Activated CD4-positive, alpha-beta T cell treated with anti-CD3 and anti-CD28 coated beads, Interleukin-2, amount 10 ng/mL, durations not matched to agents 7 days and 5 days (primary cell): ENCODE results near the gene C16orf92. TPM values are rescaled to one million over a fixed set of nuclear protein-coding genes. Genes with fewer than 3 reads are reported as not detected.

Experiments used
- CTCF ChIA-PET: fragments of 350-600 bp; sonication (Branson Sonifier 250); formaldehyde crosslinking; loops from one replicate; lab custom pipeline; 2021; ENCODE audit warnings: antibody characterized with exemption; lab: Charles Lee
- POLR2A ChIA-PET: fragments of 350-600 bp; sonication (Branson Sonifier 250); formaldehyde crosslinking; loops from one replicate; lab custom pipeline; 2021; ENCODE audit warnings: antibody characterized with exemption; lab: Charles Lee
- DNase-seq: peaks from one replicate; pipeline ENCODE4 v3.0.0-alpha.2; 2020
- H3K27ac Mint-ChIP-seq: one replicate; pipeline ENCODE4 v1.8.0; 2021; ENCODE audit warnings: mild to moderate bottlenecking, moderate library complexity, mixed read lengths
- H3K27me3 Mint-ChIP-seq: one replicate; pipeline ENCODE4 v1.8.0; 2021; ENCODE audit warnings: mixed read lengths
- H3K36me3 Mint-ChIP-seq: one replicate; pipeline ENCODE4 v1.8.0; 2021; ENCODE audit warnings: low read depth, mixed read lengths
- H3K4me1 Mint-ChIP-seq: one replicate; pipeline ENCODE4 v1.8.0; 2021; ENCODE audit warnings: mixed read lengths
- H3K4me3 Mint-ChIP-seq: one replicate; pipeline ENCODE4 v1.8.0; 2021; ENCODE audit warnings: mild to moderate bottlenecking, moderate library complexity, mixed read lengths
- H3K9me3 Mint-ChIP-seq: one replicate; pipeline ENCODE4 v1.8.0; 2021; ENCODE audit warnings: mixed read lengths
- total RNA-seq, 2 experiments: library from RNA; stranded (reverse); gene quantifications; one replicate each; pipeline ENCODE4 v1.2.3, GENCODE V29; 2021

The C16orf92 gene
- total RNA-seq, 2 experiments from 2014 or later, result not detected

DNA sequence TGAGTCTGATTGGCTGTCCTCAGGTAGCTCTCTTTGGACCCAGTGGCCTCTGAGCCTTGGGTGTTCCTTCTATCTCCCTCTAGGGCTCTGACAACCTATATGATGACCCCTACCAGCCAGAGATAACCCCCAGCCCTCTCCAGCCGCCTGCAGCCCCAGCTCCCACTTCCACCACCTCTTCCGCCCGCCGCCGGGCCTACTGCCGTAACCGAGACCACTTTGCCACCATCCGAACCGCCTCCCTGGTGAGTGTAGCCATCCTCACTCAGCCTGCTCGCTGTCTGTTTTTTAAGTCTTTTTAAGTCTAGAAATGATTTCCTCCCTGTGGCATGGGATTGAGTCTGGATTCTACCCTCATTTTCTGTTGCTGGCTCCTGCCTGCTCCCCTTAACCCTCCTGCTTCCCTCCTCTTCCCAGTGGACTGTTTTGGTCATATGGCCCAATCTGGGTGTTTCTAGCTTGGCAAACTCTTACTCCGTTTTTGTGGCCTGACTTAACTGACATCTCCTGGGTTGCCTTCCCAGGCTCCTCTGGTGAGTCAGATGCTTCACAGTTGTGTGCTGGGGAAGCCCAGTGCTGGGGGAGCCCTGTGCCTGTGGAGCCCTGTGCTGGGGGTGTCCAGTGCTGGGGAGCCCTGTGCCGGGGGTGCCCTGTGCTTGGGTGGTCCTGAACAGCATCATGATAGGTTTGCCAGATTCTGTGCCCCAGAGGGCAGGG is 39.4 kb upstream of the C16orf92 start:
- DNase-seq, result no peak
- Mint-ChIP-seq H3K9me3 (no peaks in the 10 kb centered on the region), H3K4me3 (no peak overlapping the region), H3K36me3 (peaks cover 52% of the 10 kb centered on the region), H3K27ac (no peak overlapping the region), H3K4me1 (no peaks in the 10 kb centered on the region), H3K27me3 (no peaks in the 10 kb centered on the region)
- CTCF ChIA-PET, result interaction anchor here (0.9 to 1.3 kb wide), 2 partner anchors 10 kb away, joined by 3 to 4 read pairs; partner anchors contain the start of gene TAOK2
- POLR2A ChIA-PET, result no interaction called here

DNA sequence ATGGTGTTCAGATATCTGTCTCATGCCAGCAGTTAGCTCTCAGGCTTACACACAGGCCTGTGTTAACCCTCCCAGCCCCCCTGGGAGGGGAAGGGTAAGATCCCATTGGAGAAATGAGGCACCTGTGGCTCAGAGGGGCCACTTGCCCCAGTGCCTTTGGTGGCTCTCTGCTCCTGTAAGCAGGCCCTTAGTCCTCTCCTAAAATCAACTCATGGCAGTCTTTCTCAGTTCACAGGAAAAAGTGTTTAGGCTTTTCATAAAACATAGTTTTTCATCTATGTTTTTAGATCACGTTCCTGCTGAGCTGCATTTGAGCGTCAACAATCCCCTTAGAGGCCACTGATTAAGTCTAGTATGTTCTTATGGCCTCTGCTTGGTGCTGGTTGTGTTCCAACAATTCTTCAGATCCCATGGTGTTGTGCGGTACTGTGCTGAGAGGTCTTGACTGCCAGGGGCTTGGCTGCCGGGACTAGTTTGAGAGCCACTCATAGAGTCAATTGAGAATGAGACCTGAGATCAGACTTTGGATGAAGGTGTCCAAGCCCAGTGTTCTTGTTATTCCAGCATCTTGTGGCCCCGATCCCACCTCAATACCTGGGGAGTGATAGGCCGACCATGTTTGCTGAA is 38.7 kb upstream of the C16orf92 start:
- ChIA-PET CTCF (no interaction called here), POLR2A (no interaction called here)
- no peaks in the 10 kb centered on the region for H3K4me1 Mint-ChIP-seq
- no peak overlapping the region for H3K27ac Mint-ChIP-seq
- H3K36me3 Mint-ChIP-seq, result peaks cover 56% of the 10 kb centered on the region
- DNase-seq, result no peak
- H3K4me3 Mint-ChIP-seq, result no peak overlapping the region
- no peaks in the 10 kb centered on the region for H3K9me3 Mint-ChIP-seq
- no peaks in the 10 kb centered on the region for H3K27me3 Mint-ChIP-seq

DNA sequence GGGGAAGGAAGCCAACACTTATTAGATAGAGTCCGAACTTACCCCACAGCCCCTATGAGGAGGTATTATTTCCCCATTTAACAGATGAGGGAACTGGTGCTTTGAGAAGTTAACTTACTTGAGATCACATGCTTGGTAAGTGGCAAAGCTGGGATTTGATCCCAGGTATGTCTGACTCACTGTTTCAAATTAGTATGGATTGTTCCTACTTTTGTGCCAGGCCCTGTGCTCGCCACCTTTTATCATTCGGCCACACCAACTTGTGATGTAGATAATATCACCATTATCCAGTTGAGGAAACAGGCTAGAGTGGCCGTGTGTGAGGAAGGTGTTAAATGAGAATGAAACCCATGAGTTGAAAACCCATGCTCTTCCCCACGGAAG is 38.2 kb upstream of the C16orf92 start:
- Mint-ChIP-seq H3K36me3 (peaks cover 54% of the 10 kb centered on the region), H3K27me3 (no peaks in the 10 kb centered on the region), H3K4me3 (no peak overlapping the region), H3K27ac (no peak overlapping the region), H3K9me3 (no peaks in the 10 kb centered on the region), H3K4me1 (no peaks in the 10 kb centered on the region)
- POLR2A ChIA-PET, result no interaction called here
- CTCF ChIA-PET, result interaction anchor here (1.1 to 1.8 kb wide), 3 partner anchors 11 to 47 kb away, joined by 3 to 9 read pairs (median 3); partner anchors contain the start of genes TAOK2 and TMEM219
- DNase-seq, result no peak

DNA sequence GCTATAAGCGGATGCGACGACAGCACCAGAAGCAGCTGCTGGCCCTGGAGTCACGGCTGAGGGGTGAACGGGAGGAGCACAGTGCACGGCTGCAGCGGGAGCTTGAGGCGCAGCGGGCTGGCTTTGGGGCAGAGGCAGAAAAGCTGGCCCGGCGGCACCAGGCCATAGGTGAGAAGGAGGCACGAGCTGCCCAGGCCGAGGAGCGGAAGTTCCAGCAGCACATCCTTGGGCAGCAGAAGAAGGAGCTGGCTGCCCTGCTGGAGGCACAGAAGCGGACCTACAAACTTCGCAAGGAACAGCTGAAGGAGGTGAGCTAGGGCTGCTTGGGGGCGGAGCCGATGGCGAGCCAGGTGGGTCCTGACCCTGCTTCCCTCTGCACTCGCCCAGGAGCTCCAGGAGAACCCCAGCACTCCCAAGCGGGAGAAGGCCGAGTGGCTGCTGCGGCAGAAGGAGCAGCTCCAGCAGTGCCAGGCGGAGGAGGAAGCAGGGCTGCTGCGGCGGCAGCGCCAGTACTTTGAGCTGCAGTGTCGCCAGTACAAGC is 37.7 kb upstream of the C16orf92 start:
- Mint-ChIP-seq H3K27ac (no peak overlapping the region), H3K9me3 (no peaks in the 10 kb centered on the region), H3K4me3 (no peak overlapping the region), H3K4me1 (no peaks in the 10 kb centered on the region), H3K36me3 (peaks cover 50% of the 10 kb centered on the region), H3K27me3 (no peaks in the 10 kb centered on the region)
- POLR2A ChIA-PET, result interaction anchor here (0.6 kb wide), 1 partner anchor 346 kb away, joined by 6 read pairs; no protein-coding TSS in a partner anchor
- DNase-seq, result no peak
- CTCF ChIA-PET, result interaction anchor here (0.9 to 1.8 kb wide), 6 partner anchors 12 to 285 kb away, joined by 3 to 9 read pairs (median 3); partner anchors contain the start of genes TAOK2 and TMEM219

DNA sequence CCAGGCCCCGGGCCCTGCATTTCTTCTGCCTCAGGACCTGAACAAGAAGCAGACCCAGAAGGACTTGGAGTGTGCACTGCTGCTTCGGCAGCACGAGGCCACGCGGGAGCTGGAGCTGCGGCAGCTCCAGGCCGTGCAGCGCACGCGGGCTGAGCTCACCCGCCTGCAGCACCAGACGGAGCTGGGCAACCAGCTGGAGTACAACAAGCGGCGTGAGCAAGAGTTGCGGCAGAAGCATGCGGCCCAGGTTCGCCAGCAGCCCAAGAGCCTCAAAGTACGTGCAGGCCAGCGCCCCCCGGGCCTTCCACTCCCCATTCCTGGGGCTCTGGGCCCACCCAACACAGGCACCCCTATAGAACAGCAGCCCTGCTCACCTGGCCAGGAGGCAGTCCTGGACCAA is 36.8 kb upstream of the C16orf92 start:
- Mint-ChIP-seq H3K36me3 (peaks cover 49% of the 10 kb centered on the region), H3K4me1 (no peaks in the 10 kb centered on the region), H3K27ac (no peak overlapping the region), H3K9me3 (no peaks in the 10 kb centered on the region), H3K27me3 (no peaks in the 10 kb centered on the region), H3K4me3 (no peak overlapping the region)
- CTCF ChIA-PET, result interaction anchor here (0.9 to 1.8 kb wide), 5 partner anchors 13 to 286 kb away, joined by 3 to 9 read pairs (median 3); partner anchors contain the start of gene TAOK2
- no peak for DNase-seq
- POLR2A ChIA-PET, result no interaction called here

DNA sequence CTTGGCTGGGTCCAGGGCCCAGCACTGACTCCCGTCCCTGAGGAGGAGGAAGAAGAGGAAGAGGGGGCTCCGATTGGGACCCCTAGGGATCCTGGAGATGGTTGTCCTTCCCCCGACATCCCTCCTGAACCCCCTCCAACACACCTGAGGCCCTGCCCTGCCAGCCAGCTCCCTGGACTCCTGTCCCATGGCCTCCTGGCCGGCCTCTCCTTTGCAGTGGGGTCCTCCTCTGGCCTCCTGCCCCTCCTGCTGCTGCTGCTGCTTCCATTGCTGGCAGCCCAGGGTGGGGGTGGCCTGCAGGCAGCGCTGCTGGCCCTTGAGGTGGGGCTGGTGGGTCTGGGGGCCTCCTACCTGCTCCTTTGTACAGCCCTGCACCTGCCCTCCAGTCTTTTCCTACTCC is 36.1 kb upstream of the C16orf92 start:
- POLR2A ChIA-PET, result no interaction called here
- peaks cover 48% of the 10 kb centered on the region for H3K36me3 Mint-ChIP-seq
- H3K27me3 Mint-ChIP-seq, result no peaks in the 10 kb centered on the region
- DNase-seq, result no peak
- no peak overlapping the region for H3K4me3 Mint-ChIP-seq
- CTCF ChIA-PET, result interaction anchor here (1.0 kb wide), 1 partner anchor 21 kb away, joined by 3 read pairs; no protein-coding TSS in a partner anchor
- no peaks in the 10 kb centered on the region for H3K4me1 Mint-ChIP-seq
- no peaks in the 10 kb centered on the region for H3K9me3 Mint-ChIP-seq
- H3K27ac Mint-ChIP-seq, result no peak overlapping the region

DNA sequence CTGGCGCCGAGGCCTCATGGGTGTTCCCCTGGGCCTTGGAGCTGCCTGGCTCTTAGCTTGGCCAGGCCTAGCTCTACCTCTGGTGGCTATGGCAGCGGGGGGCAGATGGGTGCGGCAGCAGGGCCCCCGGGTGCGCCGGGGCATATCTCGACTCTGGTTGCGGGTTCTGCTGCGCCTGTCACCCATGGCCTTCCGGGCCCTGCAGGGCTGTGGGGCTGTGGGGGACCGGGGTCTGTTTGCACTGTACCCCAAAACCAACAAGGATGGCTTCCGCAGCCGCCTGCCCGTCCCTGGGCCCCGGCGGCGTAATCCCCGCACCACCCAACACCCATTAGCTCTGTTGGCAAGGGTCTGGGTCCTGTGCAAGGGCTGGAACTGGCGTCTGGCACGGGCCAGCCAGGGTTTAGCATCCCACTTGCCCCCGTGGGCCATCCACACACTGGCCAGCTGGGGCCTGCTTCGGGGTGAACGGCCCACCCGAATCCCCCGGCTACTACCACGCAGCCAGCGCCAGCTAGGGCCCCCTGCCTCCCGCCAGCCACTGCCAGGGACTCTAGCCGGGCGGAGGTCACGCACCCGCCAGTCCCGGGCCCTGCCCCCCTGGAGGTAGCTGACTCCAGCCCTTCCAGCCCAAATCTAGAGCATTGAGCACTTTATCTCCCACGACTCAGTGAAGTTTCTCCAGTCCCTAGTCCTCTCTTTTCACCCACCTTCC is 35.5 kb upstream of the C16orf92 start:
- Mint-ChIP-seq H3K27ac (no peak overlapping the region), H3K27me3 (no peaks in the 10 kb centered on the region), H3K4me1 (peaks cover 2% of the 10 kb centered on the region), H3K4me3 (no peak overlapping the region), H3K9me3 (no peaks in the 10 kb centered on the region), H3K36me3 (peaks cover 49% of the 10 kb centered on the region)
- CTCF ChIA-PET, result interaction anchor here (1.0 kb wide), 1 partner anchor 22 kb away, joined by 3 read pairs; no protein-coding TSS in a partner anchor
- POLR2A ChIA-PET, result no interaction called here
- DNase-seq, result no peak

DNA sequence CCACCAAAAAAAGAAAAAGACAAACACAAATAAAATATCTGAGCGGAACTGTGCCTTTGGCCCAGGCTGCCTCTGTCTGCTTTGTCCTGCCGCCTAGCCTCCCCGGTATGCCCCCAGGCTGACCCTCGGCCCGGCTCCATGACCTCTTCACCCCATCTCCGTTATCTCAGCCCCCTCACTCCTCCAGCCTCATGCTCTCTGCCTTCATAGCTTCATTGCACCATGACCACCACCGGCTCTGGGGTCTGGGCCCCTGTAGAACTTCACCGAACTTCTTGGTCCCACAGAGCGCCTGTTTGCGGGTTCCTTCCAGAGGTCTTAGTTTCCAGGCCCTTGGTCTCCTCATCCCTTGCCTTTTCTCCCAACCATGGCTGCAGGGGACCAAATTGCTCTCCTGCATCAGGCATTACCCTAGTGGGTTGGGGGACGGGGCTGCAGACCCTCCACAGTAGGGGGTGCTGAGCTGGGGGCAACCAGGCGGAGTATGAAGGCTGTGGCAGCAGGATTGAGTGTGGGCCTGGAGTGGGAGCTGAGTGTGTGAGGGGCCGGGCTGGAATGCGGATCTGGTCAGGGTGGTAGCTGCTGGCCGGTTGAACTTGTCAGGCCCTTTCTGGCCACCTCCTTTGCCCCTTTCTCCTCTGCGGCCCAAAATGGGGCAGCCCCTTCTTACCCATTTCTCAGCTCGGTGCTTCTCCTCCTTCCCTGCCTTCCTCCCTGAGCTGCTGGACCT is 34.5 kb upstream of the C16orf92 start:
- peaks cover 44% of the 10 kb centered on the region for H3K36me3 Mint-ChIP-seq
- no peak for DNase-seq
- H3K4me3 Mint-ChIP-seq, result no peak overlapping the region
- CTCF ChIA-PET, result interaction anchor here (0.8 to 1.3 kb wide), 4 partner anchors 9 to 65 kb away, joined by 3 to 5 read pairs (median 4); no protein-coding TSS in a partner anchor
- peaks cover 2% of the 10 kb centered on the region for H3K4me1 Mint-ChIP-seq
- no peaks in the 10 kb centered on the region for H3K27me3 Mint-ChIP-seq
- H3K9me3 Mint-ChIP-seq, result no peaks in the 10 kb centered on the region
- H3K27ac Mint-ChIP-seq, result no peak overlapping the region
- POLR2A ChIA-PET, result no interaction called here

DNA sequence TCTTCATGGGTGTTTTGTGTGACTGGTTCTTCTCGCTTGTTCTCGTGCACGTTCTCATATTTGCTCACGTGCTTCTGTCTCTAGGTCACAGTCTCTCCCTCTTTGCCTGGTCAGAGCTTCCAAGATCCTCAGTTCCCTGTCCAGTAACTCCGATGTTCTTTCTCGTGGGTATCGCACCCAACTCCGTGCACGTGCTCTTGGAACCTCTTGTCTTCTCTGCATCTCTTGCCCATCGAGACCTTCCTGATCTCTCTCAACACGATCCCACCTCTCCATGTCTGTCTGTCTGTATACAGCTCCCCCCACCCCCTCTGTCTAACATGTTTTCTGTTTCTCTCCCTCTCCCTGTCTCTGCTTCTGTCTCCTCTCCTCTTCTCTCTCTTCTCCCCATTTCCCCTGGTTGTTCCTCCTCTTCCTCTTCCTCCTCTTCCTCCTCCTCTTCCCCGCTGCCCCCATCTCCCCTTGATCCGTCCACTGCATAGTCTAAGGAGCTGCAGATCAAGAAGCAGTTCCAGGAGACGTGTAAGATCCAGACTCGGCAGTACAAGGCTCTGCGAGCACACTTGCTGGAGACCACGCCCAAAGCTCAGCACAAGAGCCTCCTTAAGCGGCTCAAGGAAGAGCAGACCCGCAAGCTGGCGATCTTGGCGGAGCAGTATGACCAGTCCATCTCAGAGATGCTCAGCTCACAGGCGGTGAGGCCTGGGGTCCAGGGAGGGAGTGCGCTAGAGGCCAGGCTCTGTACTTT is 33.7 kb upstream of the C16orf92 start:
- peaks cover 43% of the 10 kb centered on the region for H3K36me3 Mint-ChIP-seq
- no peak overlapping the region for H3K4me3 Mint-ChIP-seq
- H3K27me3 Mint-ChIP-seq, result no peaks in the 10 kb centered on the region
- POLR2A ChIA-PET, result no interaction called here
- peaks cover 9% of the 10 kb centered on the region for H3K4me1 Mint-ChIP-seq
- CTCF ChIA-PET, result interaction anchor here (0.8 to 1.3 kb wide), 4 partner anchors 10 to 66 kb away, joined by 3 to 5 read pairs (median 4); no protein-coding TSS in a partner anchor
- no peak for DNase-seq
- H3K9me3 Mint-ChIP-seq, result no peaks in the 10 kb centered on the region
- no peak overlapping the region for H3K27ac Mint-ChIP-seq

DNA sequence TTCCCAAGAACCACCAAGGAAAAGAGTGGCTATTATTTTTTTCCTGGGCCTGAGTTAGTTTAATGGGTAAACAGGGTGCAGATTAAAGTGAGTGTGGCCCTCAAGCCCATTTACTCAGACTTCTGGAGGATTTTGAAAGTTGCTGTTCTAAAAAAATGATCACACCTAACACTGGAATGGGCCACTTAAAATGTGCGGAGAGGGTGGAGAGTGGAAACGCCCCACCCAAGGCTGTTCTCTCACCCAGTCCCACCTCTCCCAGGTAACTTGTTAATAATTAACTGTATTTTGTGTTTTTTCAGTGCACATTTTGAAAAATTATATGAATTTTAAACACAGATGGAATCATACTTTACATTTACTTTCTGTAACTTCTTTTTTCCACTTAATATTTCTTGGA is 33.0 kb upstream of the C16orf92 start:
- no peak overlapping the region for H3K27ac Mint-ChIP-seq
- no peaks in the 10 kb centered on the region for H3K27me3 Mint-ChIP-seq
- no peak for DNase-seq
- peaks cover 41% of the 10 kb centered on the region for H3K36me3 Mint-ChIP-seq
- H3K4me3 Mint-ChIP-seq, result no peak overlapping the region
- ChIA-PET CTCF (no interaction called here), POLR2A (no interaction called here)
- H3K9me3 Mint-ChIP-seq, result no peaks in the 10 kb centered on the region
- H3K4me1 Mint-ChIP-seq, result peaks cover 16% of the 10 kb centered on the region

DNA sequence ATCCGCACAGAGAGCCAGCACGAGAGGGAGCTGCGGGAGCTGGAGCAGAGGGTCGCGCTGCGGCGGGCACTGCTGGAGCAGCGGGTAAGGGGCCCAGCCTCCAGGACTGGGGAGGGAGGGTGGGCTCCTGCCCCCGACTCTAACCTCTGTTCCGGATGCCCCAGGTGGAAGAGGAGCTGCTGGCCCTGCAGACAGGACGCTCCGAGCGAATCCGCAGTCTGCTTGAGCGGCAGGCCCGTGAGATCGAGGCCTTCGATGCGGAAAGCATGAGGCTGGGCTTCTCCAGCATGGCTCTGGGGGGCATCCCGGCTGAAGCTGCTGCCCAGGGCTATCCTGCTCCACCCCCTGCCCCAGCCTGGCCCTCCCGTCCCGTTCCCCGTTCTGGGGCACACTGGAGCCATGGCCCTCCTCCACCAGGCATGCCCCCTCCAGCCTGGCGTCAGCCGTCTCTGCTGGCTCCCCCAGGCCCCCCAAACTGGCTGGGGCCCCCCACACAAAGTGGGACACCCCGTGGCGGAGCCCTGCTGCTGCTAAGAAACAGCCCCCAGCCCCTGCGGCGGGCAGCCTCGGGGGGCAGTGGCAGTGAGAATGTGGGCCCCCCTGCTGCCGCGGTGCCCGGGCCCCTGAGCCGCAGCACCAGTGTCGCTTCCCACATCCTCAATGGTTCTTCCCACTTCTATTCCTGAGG is 32.0 kb upstream of the C16orf92 start:
- no peaks in the 10 kb centered on the region for H3K27me3 Mint-ChIP-seq
- no peak overlapping the region for H3K27ac Mint-ChIP-seq
- H3K9me3 Mint-ChIP-seq, result no peaks in the 10 kb centered on the region
- ChIA-PET CTCF (interaction anchor here (1.1 kb wide), 3 partner anchors 10 to 64 kb away, joined by 3 to 4 read pairs (median 4); no protein-coding TSS in a partner anchor), POLR2A (no interaction called here)
- DNase-seq, result no peak
- H3K4me1 Mint-ChIP-seq, result peaks cover 17% of the 10 kb centered on the region
- peaks cover 40% of the 10 kb centered on the region for H3K36me3 Mint-ChIP-seq
- H3K4me3 Mint-ChIP-seq, result no peak overlapping the region
